BLaER1 (cell line): ENCODE results near the gene REEP6.

Experiments used
- H3K27ac ChIP-seq: shearing (Covaris generic); formaldehyde crosslinking; 2 replicates; pipeline ENCODE4 v1.8.1; 2022
- H3K27me3 ChIP-seq: shearing (Covaris generic); formaldehyde crosslinking; 2 replicates; pipeline ENCODE4 v1.8.1; 2022
- H3K36me3 ChIP-seq: shearing (Covaris generic); formaldehyde crosslinking; 2 replicates; pipeline ENCODE4 v1.8.1; 2022
- H3K4me1 ChIP-seq: shearing (Covaris generic); formaldehyde crosslinking; 2 replicates; pipeline ENCODE4 v1.8.1; 2022
- H3K4me2 ChIP-seq: shearing (Covaris generic); formaldehyde crosslinking; 2 replicates; pipeline ENCODE4 v1.8.1; 2022
- H3K4me3 ChIP-seq: shearing (Covaris generic); formaldehyde crosslinking; 2 replicates; pipeline ENCODE4 v1.8.1; 2022
- H3K9ac ChIP-seq: shearing (Covaris generic); formaldehyde crosslinking; 2 replicates; pipeline ENCODE4 v1.8.1; 2022
- H3K9me3 ChIP-seq: shearing (Covaris generic); formaldehyde crosslinking; 2 replicates; pipeline ENCODE4 v1.8.1; 2022
- H4K20me1 ChIP-seq: shearing (Covaris generic); formaldehyde crosslinking; 2 replicates; pipeline ENCODE4 v1.8.1; 2022
- Cebpa-rat ChIP-seq: shearing (Covaris generic); IDR thresholded peaks from 2 replicates; pipeline ENCODE4 v1.8.1; 2022

The REEP6 gene

GRCh38 chr19:1491114-1491848 is at the start of gene REEP6:
REEP6 (plus strand) TSS chr19:1491181; CDS start chr19:1491270, 89 bp downstream.
- Histone ChIP-seq H3K27ac (peak within 1 kb of the TSS; percentile 88), H3K9me3 (no peaks in the 10 kb centered on the region), H3K9ac (peak within 1 kb of the TSS; percentile 75), H4K20me1 (peaks cover 14% of the 10 kb centered on the region), H3K36me3 (0 out of 2 replicates have a peak, but pooled peaks cover 5% of the 10 kb centered on the region), H3K27me3 (peaks cover 3% of the 10 kb centered on the region; the same call in 1 of the 2 replicates), H3K4me1 (peaks cover 37% of the 10 kb centered on the region), H3K4me3 (peak within 1 kb of the TSS; percentile 72), H3K4me2 (peak within 1 kb of the TSS; percentile 97)
- no peak for TF ChIP-seq Cebpa-rat

- no peak overlapping the region for H3K27ac ChIP-seq
- H3K4me2 ChIP-seq, result no peak overlapping the region
- H3K4me1 ChIP-seq, result peaks cover 58% of the 10 kb centered on the region
- no peaks in the 10 kb centered on the region for H3K9me3 ChIP-seq
- no peak overlapping the region for H3K4me3 ChIP-seq
- H4K20me1 ChIP-seq, result peaks cover 92% of the 10 kb centered on the region
- no peak overlapping the region for H3K9ac ChIP-seq
- TF ChIP-seq Cebpa-rat, result no peak
- peaks cover 42% of the 10 kb centered on the region for H3K36me3 ChIP-seq
- peaks cover 23% of the 10 kb centered on the region for H3K27me3 ChIP-seq
These were observed 49.1 kb upstream of the REEP6 start for GRCh38 chr19:1441677-1442438.

GRCh38 chr19:1445185-1445931 is 45.6 kb upstream of the REEP6 start:
- H3K4me3 ChIP-seq, result peak overlapping the region; percentile 63
- H4K20me1 ChIP-seq, result peaks cover 99% of the 10 kb centered on the region
- TF ChIP-seq Cebpa-rat, result no peak
- H3K27me3 ChIP-seq, result peaks cover 58% of the 10 kb centered on the region
- H3K4me2 ChIP-seq, result peak overlapping the region; percentile 92
- peaks cover 31% of the 10 kb centered on the region for H3K36me3 ChIP-seq
- peaks cover 42% of the 10 kb centered on the region for H3K4me1 ChIP-seq
- no peaks in the 10 kb centered on the region for H3K9me3 ChIP-seq
- peak overlapping the region; percentile 66 for H3K9ac ChIP-seq
- no peak overlapping the region; the same call in 1 of the 2 replicates for H3K27ac ChIP-seq

GRCh38 chr19:1445932-1446712 is 44.9 kb upstream of the REEP6 start:
- no peak overlapping the region for H3K27ac ChIP-seq
- peaks cover 65% of the 10 kb centered on the region for H3K27me3 ChIP-seq
- H3K9me3 ChIP-seq, result no peaks in the 10 kb centered on the region
- H3K4me2 ChIP-seq, result no peak overlapping the region
- peaks cover 38% of the 10 kb centered on the region for H3K4me1 ChIP-seq
- H4K20me1 ChIP-seq, result peaks cover 99% of the 10 kb centered on the region
- H3K4me3 ChIP-seq, result 0 out of 2 replicates have a peak overlapping the region, but pooled peaks have one; percentile 4
- no peak overlapping the region for H3K9ac ChIP-seq
- H3K36me3 ChIP-seq, result peaks cover 23% of the 10 kb centered on the region
- TF ChIP-seq Cebpa-rat, result no peak

GRCh38 chr19:1446713-1447481 is 44.1 kb upstream of the REEP6 start:
- Histone ChIP-seq H3K9ac (no peak overlapping the region), H3K27ac (no peak overlapping the region), H3K4me1 (peaks cover 35% of the 10 kb centered on the region), H3K4me3 (0 out of 2 replicates have a peak overlapping the region, but pooled peaks have one; percentile 4), H3K9me3 (no peaks in the 10 kb centered on the region), H4K20me1 (peaks cover 93% of the 10 kb centered on the region), H3K27me3 (peaks cover 73% of the 10 kb centered on the region), H3K36me3 (peaks cover 15% of the 10 kb centered on the region), H3K4me2 (0 out of 2 replicates have a peak overlapping the region, but pooled peaks have one; percentile 9)
- TF ChIP-seq Cebpa-rat, result no peak

GRCh38 chr19:1447504-1447903 is 43.5 kb upstream of the REEP6 start:
- peaks cover 31% of the 10 kb centered on the region for H3K4me1 ChIP-seq
- TF ChIP-seq Cebpa-rat, result no peak

GRCh38 chr19:1447944-1448343 is 43.0 kb upstream of the REEP6 start:
- H3K9ac ChIP-seq, result no peak overlapping the region
- TF ChIP-seq Cebpa-rat, result no peak
- H3K4me1 ChIP-seq, result peaks cover 31% of the 10 kb centered on the region
- peaks cover 5% of the 10 kb centered on the region for H3K36me3 ChIP-seq
- peaks cover 83% of the 10 kb centered on the region for H3K27me3 ChIP-seq
- H3K27ac ChIP-seq, result no peak overlapping the region
- H3K9me3 ChIP-seq, result no peaks in the 10 kb centered on the region
- peaks cover 93% of the 10 kb centered on the region for H4K20me1 ChIP-seq
- no peak overlapping the region for H3K4me2 ChIP-seq
- H3K4me3 ChIP-seq, result no peak overlapping the region

More at GRCh38 chr19:1447504-1447903, 43.5 kb upstream of the REEP6 start:
- no peak overlapping the region for H3K4me3 ChIP-seq
- H3K4me2 ChIP-seq, result no peak overlapping the region
- H3K9me3 ChIP-seq, result no peaks in the 10 kb centered on the region
- no peak overlapping the region for H3K9ac ChIP-seq
- H4K20me1 ChIP-seq, result peaks cover 93% of the 10 kb centered on the region
- H3K36me3 ChIP-seq, result peaks cover 9% of the 10 kb centered on the region
- H3K27ac ChIP-seq, result no peak overlapping the region
- H3K27me3 ChIP-seq, result peaks cover 79% of the 10 kb centered on the region

- H3K9ac ChIP-seq, result no peak within 1 kb of the TSS
- H4K20me1 ChIP-seq, result peaks cover 79% of the 10 kb centered on the region
- H3K9me3 ChIP-seq, result no peaks in the 10 kb centered on the region
- H3K4me3 ChIP-seq, result peak within 1 kb of the TSS; percentile 56
- H3K4me2 ChIP-seq, result peak within 1 kb of the TSS; percentile 78
- peaks cover 37% of the 10 kb centered on the region for H3K4me1 ChIP-seq
- TF ChIP-seq Cebpa-rat, result no peak
- H3K27me3 ChIP-seq, result peaks cover 96% of the 10 kb centered on the region
- H3K36me3 ChIP-seq, result no peaks in the 10 kb centered on the region
- no peak within 1 kb of the TSS for H3K27ac ChIP-seq
These were observed 41.2 kb upstream of the REEP6 start, which contains the start of gene APC2 for GRCh38 chr19:1449467-1450442. APC2 (plus strand) TSS chr19:1450121; CDS start chr19:1453002, 2,881 bp downstream.
